ENCODE results near the gene OPN3. TPM values are rescaled to one million over a fixed set of nuclear protein-coding genes. Genes with fewer than 3 reads are reported as not detected.

OPN3 gene
- total RNA-seq, 1 experiment from 2014 or later, result 10.0 TPM

- Histone ChIP-seq H4K8ac (replicated peaks; ENCODE audit: insufficient read length, low read depth, low read length) (no peak overlapping the region), H2BK5ac (ENCODE audit: insufficient read length, low read length) (no peak overlapping the region), H3T11ph (ENCODE audit: low read length) (no peak overlapping the region), H3K14ac (ENCODE audit: insufficient read depth, low read length) (no peak overlapping the region), H2BK20ac (ENCODE audit: low read depth, low read length, poor library complexity, severe bottlenecking) (no peak overlapping the region), H2AFZ (ENCODE audit: low read length) (no peak overlapping the region), H3K9me3 (ENCODE audit: control insufficient read depth, low read depth, low read length) (no peaks in the 10 kb centered on the region), H3K4me1 (ENCODE audit: insufficient read depth, low read length) (no peaks in the 10 kb centered on the region), H4K91ac (ENCODE audit: insufficient read length, low read depth, low read length) (no peak overlapping the region), H2BK120ac (ENCODE audit: low read depth, low read length, poor library complexity, severe bottlenecking) (no peak overlapping the region), H3K4me2 (ENCODE audit: insufficient read depth, insufficient read length, low read length) (no peak overlapping the region), H3K23me2 (ENCODE audit: insufficient read length, low read depth, low read length, poor library complexity, severe bottlenecking) (no peaks in the 10 kb centered on the region), H3K56ac (ENCODE audit: insufficient read length, low read depth, low read length) (no peak overlapping the region), H2BK15ac (ENCODE audit: low read depth, low read length) (no peak overlapping the region), H3K79me1 (ENCODE audit: insufficient read depth, low read depth, low read length, poor library complexity, severe bottlenecking) (no peaks in the 10 kb centered on the region), H4K5ac (ENCODE audit: insufficient read length, low read depth, low read length) (no peak overlapping the region), H3K4ac (ENCODE audit: low read depth, low read length) (no peak overlapping the region), H3K27me3 (ENCODE audit: insufficient read depth, low read length) (no peaks in the 10 kb centered on the region), H2BK12ac (ENCODE audit: insufficient read length, low read depth, low read length) (no peak overlapping the region), H3K27ac (ENCODE audit: insufficient read length, low read depth, low read length) (no peak overlapping the region), H4K20me1 (ENCODE audit: control insufficient read depth, insufficient read depth, insufficient read length) (no peaks in the 10 kb centered on the region), H3K18ac (ENCODE audit: insufficient read length, low read depth, low read length) (no peak overlapping the region), H2AK5ac (ENCODE audit: insufficient read length, low read length) (no peak overlapping the region), H3K79me2 (ENCODE audit: insufficient read depth, low read length) (no peaks in the 10 kb centered on the region), H3K9ac (ENCODE audit: extremely low read depth, insufficient read length, low read length) (no peak overlapping the region), H3K23ac (ENCODE audit: insufficient read length, low read depth, low read length) (no peak overlapping the region)
- Mint-ChIP-seq H3K4me3 (no peak overlapping the region), H3K9me3 (no peaks in the 10 kb centered on the region; a peak in 1 of 5 replicates), H3K36me3 (ENCODE audit: insufficient read depth in 1 of 3, low read depth in 3 of 3) (no peaks in the 10 kb centered on the region), H3K4me1 (no peaks in the 10 kb centered on the region), H3K27ac (no peak overlapping the region), H3K27me3 (ENCODE audit: low read depth) (peaks cover 4% of the 10 kb centered on the region)
- WGBS (ENCODE audit: extremely low coverage, insufficient read length, low lambda C conversion rate), result no CpG with 5 or more reads among the region's 1 CpG
- no peak for DNase-seq
- TF ChIP-seq, protein P1, sequence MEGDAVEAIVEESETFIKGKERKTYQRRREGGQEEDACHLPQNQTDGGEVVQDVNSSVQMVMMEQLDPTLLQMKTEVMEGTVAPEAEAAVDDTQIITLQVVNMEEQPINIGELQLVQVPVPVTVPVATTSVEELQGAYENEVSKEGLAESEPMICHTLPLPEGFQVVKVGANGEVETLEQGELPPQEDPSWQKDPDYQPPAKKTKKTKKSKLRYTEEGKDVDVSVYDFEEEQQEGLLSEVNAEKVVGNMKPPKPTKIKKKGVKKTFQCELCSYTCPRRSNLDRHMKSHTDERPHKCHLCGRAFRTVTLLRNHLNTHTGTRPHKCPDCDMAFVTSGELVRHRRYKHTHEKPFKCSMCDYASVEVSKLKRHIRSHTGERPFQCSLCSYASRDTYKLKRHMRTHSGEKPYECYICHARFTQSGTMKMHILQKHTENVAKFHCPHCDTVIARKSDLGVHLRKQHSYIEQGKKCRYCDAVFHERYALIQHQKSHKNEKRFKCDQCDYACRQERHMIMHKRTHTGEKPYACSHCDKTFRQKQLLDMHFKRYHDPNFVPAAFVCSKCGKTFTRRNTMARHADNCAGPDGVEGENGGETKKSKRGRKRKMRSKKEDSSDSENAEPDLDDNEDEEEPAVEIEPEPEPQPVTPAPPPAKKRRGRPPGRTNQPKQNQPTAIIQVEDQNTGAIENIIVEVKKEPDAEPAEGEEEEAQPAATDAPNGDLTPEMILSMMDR (conservative IDR thresholded peaks at IDR 0.05), result no peak
Observed at GRCh38 chr1:241550318-241550717, 89.9 kb downstream of the OPN3 start.

Measured in H9 (cell line).